DMS79 treated with DMSO at 0.1 percent for 48 hours (cell line): Measurements from ENCODE around the gene CUL2.
"Not testable (repeated sequence)": the region's sequence is repeated elsewhere in the genome, so short reads cannot be mapped to it uniquely, and the experiment has no call there.

Source experiments
- DNase-seq: peaks from one replicate; lab custom pipeline; 2025; lab: John Stamatoyannopoulos, UW

Gene CUL2

DNA sequence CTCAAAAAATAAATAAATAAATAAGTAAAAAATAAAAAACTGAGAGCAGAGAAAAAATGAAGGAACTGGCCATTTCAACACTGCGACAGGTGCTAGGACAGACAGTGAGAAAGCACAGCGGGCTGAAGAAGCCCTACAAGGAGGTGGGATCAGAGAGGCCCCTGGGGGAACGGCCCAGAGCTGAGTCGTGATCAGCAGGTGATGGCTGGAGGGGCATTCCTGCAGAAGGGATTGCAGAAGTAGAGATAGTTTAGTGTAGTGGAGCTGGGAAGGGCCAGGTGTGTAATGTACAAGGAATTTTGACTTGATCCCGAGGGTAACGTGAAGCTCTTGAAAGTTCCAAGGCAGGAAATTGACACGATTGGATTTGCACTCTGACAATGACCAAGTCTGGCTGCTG is 112.1 kb downstream of the CUL2 start:
- DNase-seq = no peak

DNA sequence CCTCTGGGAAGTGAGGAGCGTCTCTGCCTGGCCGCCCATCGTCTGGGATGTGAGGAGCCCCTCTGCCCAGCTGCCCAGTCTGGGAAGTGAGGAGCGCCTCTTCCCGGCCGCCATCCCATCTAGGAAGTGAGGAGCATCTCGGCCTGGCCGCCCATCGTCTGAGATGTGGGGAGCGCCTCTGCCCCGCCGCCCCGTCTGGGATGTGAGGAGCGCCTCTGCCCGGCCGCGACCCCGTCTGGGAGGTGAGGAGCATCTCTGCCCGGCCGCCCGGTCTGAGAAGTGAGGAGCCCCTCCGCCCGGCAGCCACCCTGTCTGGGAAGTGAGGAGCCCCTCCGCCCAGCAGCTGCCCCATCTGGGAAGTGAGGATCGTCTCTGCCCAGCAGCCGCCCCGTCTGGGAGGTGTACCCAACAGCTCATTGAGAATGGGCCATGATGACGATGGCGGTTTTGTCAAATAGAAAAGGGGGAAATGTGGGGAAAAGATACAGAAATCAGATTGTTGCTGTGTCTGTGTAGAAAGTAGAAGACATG is 113.7 kb downstream of the CUL2 start:
- not testable (repeated sequence) for DNase-seq

DNA sequence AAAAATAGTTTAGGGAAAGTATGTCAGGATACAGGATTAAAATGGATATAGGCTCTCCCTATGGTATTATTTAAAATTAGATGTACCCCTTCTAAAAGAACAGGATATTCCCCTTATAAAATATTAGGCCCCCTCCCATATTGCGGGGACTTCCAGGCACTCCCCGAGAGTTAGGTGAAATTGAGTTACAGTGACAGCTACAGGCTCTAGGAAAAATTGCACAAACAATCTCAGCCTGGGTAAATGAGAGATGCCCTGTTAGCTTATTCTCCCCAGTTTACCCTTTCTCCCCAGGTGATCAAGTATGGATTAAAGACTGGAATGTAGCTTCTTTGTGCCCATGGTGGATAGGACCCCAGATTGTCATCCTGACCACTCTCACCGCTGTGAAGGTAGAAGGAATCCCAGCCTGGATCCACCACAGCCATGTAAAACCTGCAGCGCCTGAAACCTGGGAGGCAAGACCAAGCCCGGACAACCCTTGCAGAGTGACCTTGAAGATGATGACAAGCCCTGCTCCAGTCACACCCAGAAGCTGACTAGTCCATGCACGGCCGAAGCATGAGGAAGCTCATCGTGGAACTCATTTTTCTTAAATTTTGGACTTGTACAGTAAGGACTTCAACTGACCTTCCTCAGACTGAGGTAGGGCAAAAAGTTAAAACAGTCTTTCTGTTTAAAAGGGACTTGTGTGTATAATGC is 115.6 kb downstream of the CUL2 start:
- DNase-seq = not testable (repeated sequence)

DNA sequence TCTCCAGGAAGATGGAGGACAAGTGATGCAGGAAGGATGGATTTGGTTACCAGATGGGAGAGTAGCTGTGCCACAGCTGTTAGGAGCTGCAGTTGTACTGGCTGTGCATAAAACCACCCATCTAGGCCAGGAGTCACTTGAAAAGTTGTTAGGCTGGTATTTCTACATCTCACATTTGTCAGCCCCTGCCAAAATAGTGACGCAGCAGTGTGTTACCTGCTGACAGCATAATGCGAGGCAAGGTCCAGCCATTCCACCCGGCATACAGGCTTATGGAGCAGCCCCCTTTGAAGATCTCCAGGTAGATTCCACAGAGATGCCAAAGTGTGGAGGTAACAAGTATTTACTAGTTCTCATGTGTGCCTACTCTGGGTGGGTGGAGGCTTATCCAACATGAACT is 116.4 kb downstream of the CUL2 start:
- not testable (repeated sequence) for DNase-seq

DNA sequence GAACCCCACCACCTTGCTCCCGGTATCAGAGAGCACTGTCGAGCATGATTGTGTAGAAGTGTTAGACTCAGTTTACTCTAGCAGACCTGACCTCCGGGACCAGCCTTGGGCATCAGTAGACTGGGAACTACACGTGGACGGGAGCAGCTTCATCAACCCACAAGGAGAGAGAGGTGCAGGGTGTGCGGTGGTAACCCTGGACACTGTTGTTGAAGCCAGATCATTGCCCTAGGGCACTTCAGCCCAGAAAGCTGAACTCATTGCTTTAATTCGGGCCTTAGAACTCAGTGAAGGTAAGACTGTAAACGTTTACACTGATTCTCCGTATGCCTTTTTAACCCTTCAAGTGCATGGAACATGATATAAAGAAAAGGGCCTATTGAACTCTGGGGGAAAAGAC is 117.0 kb downstream of the CUL2 start:
- not testable (repeated sequence) for DNase-seq

DNA sequence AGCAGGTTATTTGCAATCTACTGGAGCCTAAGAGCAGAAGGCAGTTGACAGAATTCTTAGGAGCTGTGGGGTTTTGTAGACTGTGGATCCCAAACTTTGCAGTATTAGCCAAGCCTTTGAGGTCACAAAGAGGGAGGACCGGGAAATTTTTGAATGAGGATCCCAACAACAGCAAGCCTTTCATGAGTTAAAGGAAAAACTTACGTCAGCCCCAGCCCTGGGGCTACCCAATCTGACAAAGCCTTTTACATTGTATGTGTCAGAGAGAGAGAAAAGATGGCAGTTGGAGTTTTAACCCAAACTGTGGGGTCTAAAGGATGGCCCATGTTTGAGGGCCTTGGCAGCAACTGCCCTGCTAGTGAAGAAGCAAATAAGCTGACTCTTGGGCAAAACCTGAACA is 117.5 kb downstream of the CUL2 start:
- not testable (repeated sequence) for DNase-seq

DNA sequence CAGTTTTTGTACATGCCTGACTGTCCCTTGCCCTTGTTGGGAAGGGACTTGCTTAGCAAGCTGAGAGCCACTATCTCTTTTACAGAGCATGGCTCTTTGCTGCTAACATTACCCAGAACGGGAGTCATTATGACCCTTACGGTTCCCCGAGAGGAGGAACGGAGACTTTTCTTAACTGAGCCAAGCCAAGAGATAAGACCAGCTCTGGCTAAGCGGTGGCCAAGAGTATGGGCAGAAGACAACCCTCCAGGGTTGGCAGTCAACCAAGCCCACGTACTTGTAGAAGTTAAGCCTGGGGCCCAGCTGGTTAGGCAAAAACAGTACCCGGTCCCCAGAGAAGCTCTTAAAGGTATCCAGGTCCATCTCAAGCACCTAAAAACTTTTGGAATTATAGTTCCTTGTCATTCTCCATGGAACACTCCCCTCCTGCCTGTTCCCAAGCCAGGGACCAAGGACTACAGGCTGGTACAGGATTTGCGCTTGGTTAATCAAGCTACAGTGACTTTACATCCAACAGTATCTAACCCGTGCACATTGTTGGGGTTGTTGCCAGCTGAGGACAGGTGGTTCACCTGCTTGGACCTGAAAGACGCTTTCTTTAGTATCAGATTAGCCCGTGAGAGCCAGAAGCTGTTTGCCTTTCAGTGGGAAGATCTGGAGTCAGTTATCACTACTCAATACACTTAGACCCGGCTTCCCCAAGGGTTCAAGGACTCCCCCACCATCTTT is 118.4 kb downstream of the CUL2 start:
- DNase-seq = not testable (repeated sequence)

DNA sequence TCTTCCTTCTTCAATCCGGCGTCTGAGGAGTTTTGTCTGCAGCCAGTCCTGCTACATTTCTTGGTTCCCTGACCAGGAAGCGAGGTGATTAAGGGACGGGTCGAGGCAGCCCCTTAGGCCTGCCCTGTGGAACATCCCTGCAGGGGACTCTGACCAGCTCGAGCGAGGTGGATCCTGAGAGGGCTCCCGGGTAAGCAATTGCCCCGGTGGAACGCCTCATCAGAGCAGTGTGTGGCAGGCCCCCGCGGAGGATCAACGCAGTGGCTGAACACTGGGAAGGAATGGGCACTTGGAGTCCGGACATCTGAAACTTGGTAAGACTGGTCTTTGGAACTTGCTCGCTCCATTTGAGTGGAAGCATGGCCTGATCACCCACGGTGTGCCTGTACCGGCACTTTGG is 121.0 kb downstream of the CUL2 start:
- no peak for DNase-seq

DNA sequence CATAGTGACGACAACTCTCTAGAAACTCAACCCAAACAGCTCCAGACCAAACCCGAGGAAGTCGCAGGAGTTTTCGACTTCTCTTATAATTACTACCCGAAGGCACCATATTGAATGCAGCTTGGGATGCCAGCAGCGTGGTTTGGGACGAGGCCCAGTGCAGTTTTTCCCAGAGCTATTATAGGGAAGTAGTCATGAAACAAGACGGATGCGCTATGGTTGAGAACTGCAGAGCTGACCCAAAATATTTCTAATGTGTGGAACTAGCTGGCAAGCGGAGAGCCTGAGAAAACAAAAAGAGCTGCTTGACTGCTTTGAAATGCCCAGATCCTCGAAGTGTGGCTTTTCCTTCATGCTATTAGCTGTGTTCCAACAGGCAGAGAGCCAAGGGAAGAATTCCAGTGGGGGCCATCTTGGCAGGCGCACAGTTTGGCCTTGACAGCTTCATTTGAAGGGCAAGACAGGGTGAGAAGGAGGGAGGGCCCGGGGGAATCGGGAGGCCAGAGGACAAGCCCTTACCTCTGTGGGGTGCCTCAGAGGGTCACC is 122.7 kb downstream of the CUL2 start:
- DNase-seq = peak; percentile 18

DNA sequence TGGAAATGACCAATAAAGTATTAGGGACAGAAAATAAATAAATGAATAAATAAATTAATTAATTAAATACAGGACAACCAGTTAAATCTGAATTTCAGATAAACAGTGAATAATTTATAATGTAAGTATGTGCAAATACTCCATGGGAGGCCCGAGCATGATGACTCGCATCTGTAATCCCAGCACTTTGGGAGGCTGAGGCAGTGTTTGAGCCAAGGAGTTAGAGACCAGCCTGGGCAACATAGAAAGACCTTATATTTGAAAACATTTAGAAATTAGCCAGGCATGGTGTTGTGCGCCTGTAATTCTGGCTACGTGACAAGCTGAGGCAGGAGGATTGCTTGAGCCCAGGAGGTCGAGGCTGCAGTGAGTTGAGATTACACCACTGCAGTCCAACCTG is 123.7 kb downstream of the CUL2 start:
- no peak for DNase-seq

DNA sequence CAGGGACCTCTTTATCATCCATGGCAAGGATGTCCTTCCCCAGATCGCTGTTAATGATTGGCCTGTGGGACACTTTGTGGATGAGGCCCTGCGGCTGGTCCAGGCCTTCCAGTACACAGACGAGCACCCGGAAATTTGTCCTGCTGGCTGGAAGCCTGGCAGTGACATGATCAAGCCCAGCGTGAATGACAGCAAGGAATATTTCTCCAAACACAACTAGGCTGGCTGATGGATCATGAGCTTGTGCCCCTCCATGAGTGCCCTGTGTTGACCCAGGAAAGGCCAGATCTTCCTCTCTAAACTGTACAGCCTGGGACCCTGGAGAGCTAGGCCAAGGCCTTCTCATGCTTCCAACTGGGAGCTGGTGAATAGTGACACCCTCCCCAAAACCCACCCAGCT is 124.1 kb downstream of the CUL2 start:
- no peak for DNase-seq

DNA sequence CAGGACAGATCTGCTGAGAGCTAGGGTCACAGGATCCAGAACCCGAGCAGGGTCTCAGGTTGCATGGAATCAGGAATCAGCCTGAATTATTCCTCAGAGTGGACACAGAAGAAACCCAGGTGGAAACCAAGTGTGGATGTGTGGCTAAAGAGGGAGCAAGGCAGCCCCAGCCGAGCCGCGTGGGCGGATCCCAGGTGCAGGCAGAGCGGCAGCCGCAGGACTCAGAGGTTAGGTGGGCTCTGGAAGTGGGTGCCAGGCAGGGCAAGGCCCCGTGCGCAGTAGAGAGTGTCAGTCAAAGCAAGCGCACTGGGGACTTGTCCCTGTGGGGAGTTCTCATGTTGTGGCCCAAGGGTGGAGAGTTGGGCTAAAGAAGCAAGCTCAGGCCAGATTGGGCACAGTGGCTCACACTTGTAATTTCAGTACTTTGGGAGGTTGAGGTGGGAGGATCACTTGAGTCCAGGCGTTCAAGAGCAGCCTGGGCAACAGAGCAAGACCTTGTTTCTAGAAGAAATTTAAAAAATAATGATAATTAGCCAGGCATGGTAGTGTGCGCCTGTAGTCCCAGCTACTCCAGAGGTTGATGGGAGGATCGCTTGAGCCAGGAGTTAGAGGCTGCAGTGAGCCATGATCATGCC is 125.9 kb downstream of the CUL2 start:
- DNase-seq = no peak

DNA sequence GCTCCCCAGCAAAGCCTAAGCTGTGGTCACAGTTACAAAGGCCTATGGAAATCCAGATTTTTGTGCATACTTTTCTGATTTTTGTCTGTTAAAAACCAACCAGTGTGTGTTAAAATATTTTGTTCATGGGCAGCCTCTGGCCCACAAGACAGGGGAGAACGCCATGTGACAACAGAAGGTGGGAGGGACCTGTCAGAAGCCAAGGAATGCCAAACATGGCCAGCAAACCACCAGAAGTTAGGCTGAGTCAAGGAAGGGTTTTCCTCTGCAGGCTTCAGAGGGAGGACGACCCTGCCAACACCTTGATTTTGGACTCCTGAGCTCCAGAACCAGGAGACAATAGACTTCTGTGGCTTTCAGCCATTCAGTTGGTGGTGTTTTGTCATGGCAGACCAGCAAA is 127.3 kb downstream of the CUL2 start:
- no peak for DNase-seq

DNA sequence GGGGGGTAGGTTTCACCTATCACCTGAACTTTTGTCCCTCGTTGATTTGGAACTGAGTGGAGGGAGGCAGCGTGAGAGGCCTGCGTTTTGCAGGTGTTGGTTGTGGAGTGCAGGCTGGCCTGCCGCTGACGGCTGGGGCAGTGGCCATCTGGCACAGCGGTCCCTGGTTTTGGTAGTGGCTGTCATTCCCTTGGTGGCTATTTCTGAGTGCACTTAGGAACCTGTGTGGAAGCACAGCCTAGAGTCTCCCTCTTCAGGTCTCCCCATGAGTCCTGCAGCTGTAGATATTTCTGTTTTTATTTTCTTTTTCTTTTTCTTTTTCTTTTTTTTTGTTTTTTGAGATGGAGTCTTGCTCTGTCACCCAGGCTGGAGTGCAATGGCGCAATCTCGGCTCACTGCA is 129.2 kb downstream of the CUL2 start:
- no peak for DNase-seq

DNA sequence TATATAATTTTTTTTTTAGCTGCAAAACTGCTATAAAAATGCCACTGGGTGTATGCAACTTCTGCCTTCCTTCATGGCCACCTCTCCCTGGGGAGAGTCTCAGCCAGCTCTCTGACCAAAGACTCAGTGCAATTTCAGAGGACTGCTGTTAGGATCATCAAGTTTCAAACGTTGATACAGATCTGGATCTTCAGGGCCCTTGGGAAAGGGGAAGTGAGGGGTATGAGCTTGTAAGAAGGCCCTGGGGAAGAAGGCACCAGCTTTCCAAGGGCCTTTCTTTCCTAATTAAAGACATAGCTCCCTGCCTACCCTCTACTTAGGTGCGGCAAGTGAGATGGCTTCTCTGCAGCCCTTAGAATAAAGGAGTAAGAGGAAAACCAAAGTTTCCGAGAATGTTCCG is 130.4 kb downstream of the CUL2 start:
- no peak for DNase-seq

DNA sequence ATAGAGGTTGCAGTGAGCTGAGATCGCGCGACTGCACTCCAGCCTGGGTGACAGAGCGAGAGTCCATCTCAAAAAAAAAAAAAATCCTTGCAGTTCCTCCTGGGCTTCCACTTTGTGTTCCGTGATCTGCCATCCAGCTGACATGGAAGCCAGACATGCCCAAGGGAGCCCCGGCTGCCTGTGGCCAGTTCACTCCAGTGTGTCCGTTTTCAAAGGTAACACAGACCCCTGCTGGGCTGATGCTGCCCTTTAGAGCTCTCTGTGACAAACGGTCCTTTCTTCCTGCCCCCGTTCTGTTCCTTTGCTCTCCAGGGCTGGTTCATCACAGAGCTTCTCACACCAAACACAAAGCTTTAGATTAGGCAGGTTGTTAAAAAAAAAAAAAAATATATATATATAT is 130.8 kb downstream of the CUL2 start:
- no peak for DNase-seq
